ENCODE data around the gene SLC9A8. TPM values are rescaled to one million over a fixed set of nuclear protein-coding genes. Genes with fewer than 3 reads are reported as not detected.

Gene SLC9A8
- total and polyA plus RNA-seq, 2 of the 4 experiments (the other 2 are of a cell fraction): 4.1 to 5.0 TPM

- H4K91ac ChIP-seq (ENCODE audit: insufficient read depth, low read depth, low read length): no peak overlapping the region
- 0 out of 2 replicates have a peak, but pooled peaks cover 4% of the 10 kb centered on the region for H3K9me1 ChIP-seq (ENCODE audit: insufficient read depth, low read length)
- in situ Hi-C loops (cut with MboI; ENCODE audit: low sequenced_read_pairs): loop anchor here (25.0 kb wide), 1 partner anchor 526 kb away; no protein-coding TSS in a partner anchor
- dilution Hi-C loops (cut with HindIII; ENCODE audit: low sequenced_read_pairs, unreplicated experiment): no loop called here
- H3K79me1 ChIP-seq (ENCODE audit: low read depth in 1 of 2, low read length in 2 of 2): no peaks in the 10 kb centered on the region
- no peak overlapping the region for H3K23ac ChIP-seq (ENCODE audit: low read depth, low read length)
- H2BK15ac ChIP-seq (ENCODE audit: low read depth, low read length): no peak overlapping the region
- H2AK9ac ChIP-seq (replicated peaks; ENCODE audit: low read depth, low read length, poor library complexity): no peak overlapping the region
- ATAC-seq (ENCODE audit: low read depth) (no peak), DNase-seq (no peak)
- H3K18ac ChIP-seq (ENCODE audit: low read depth, low read length): no peak overlapping the region
- ChIA-PET POLR2A (ENCODE audit: unreplicated experiment) (no interaction called here), CTCF (no interaction called here)
- H3K4me1 ChIP-seq (ENCODE audit: control insufficient read depth, insufficient read depth, low read length): peaks cover 2% of the 10 kb centered on the region; the same call in 1 of the 2 replicates
- H3K36me3 ChIP-seq (ENCODE audit: control insufficient read depth, insufficient read depth, low read length): peaks cover 20% of the 10 kb centered on the region
- no peak overlapping the region for H3K9ac ChIP-seq (ENCODE audit: low read depth, low read length)
- no peak overlapping the region for H2BK120ac ChIP-seq (ENCODE audit: low read depth, low read length)
- H3K27me3 ChIP-seq (ENCODE audit: control insufficient read depth, insufficient read depth, low read length): no peaks in the 10 kb centered on the region
- no peak overlapping the region for H3K14ac ChIP-seq (replicated peaks; ENCODE audit: low read depth, low read length)
- no peaks in the 10 kb centered on the region for H3K9me3 ChIP-seq (ENCODE audit: control insufficient read depth, insufficient read depth, low read length)
- H3K56ac ChIP-seq (ENCODE audit: extremely low read depth, insufficient read depth, low read length): no peak overlapping the region
- TF ChIP-seq, protein P1, sequence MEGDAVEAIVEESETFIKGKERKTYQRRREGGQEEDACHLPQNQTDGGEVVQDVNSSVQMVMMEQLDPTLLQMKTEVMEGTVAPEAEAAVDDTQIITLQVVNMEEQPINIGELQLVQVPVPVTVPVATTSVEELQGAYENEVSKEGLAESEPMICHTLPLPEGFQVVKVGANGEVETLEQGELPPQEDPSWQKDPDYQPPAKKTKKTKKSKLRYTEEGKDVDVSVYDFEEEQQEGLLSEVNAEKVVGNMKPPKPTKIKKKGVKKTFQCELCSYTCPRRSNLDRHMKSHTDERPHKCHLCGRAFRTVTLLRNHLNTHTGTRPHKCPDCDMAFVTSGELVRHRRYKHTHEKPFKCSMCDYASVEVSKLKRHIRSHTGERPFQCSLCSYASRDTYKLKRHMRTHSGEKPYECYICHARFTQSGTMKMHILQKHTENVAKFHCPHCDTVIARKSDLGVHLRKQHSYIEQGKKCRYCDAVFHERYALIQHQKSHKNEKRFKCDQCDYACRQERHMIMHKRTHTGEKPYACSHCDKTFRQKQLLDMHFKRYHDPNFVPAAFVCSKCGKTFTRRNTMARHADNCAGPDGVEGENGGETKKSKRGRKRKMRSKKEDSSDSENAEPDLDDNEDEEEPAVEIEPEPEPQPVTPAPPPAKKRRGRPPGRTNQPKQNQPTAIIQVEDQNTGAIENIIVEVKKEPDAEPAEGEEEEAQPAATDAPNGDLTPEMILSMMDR (conservative IDR thresholded peaks at IDR 0.05; ENCODE audit: low read depth, low read length): no peak
- TF ChIP-seq CEBPB (IDR thresholded peaks at IDR 0.05; ENCODE audit: low read depth, low read length): no peak
- H3K4ac ChIP-seq (ENCODE audit: low read depth, low read length): no peak overlapping the region
- H2AFZ ChIP-seq (replicated peaks; ENCODE audit: low read length, poor library complexity): no peak overlapping the region
- H2AK5ac ChIP-seq (ENCODE audit: low read depth, low read length): no peak overlapping the region
- no peak overlapping the region for H3K27ac ChIP-seq (ENCODE audit: insufficient read depth, low read length)
- H3K4me2 ChIP-seq (ENCODE audit: low read depth, low read length): no peak overlapping the region
- WGBS, 2 experiments (ENCODE audit: extremely low coverage in 2 of 2, insufficient read length in 1 of 2): 80% methylated on average over 1 of the region's 6 CpGs; no CpG with 5 or more reads in 1 of the 2 experiments
- H2BK20ac ChIP-seq (ENCODE audit: low read depth, low read length): no peak overlapping the region
- H3K4me3 ChIP-seq (ENCODE audit: insufficient read depth, low read depth, low read length): no peak overlapping the region
- BruUV-seq (replicated peaks): no TSS peak
- H4K5ac ChIP-seq (ENCODE audit: low read depth, low read length): no peak overlapping the region
- H4K8ac ChIP-seq (ENCODE audit: low read depth in 2 of 2, low read length in 2 of 2): no peak overlapping the region
- intact Hi-C loops (cut with micrococcal nuclease): no loop called here
- no peak overlapping the region for H2BK5ac ChIP-seq (ENCODE audit: low read depth, low read length, poor library complexity, severe bottlenecking)
- no peaks in the 10 kb centered on the region for H4K20me1 ChIP-seq (ENCODE audit: insufficient read depth, low read length)
Measured at GRCh38 chr20:49863666-49864065, 51.0 kb downstream of the SLC9A8 start.
